HFFc6 (cell line): ENCODE measurements around the gene DCAF4. TPM values are rescaled to one million over a fixed set of nuclear protein-coding genes. Genes with fewer than 3 reads are reported as not detected.
"Not testable (repeated sequence)": the region's sequence is repeated elsewhere in the genome, so short reads cannot be mapped to it uniquely, and the experiment has no call there.

Experiments
- DNase-seq: peaks from one replicate; pipeline ENCODE4 v3.0.0-alpha.2; 2018
- H3K27ac Mint-ChIP-seq: 2 replicates; pipeline ENCODE4 v1.8.0; 2020; ENCODE audit warnings: mild to moderate bottlenecking, mixed read lengths
- H3K27me3 Mint-ChIP-seq: 2 replicates; pipeline ENCODE4 v1.8.0; 2021; ENCODE audit warnings: mild to moderate bottlenecking, moderate library complexity, mixed read lengths; ENCODE audit not compliant: insufficient read depth
- H3K36me3 Mint-ChIP-seq: 2 replicates; pipeline ENCODE4 v1.8.0; 2021; ENCODE audit warnings: low read depth, mixed read lengths
- H3K4me1 Mint-ChIP-seq: 2 replicates; pipeline ENCODE4 v1.8.0; 2020; ENCODE audit warnings: low read depth, mixed read lengths
- H3K4me3 Mint-ChIP-seq: 2 replicates; pipeline ENCODE4 v1.8.0; 2020; ENCODE audit warnings: mild to moderate bottlenecking, moderate library complexity, mixed read lengths
- H3K9me3 Mint-ChIP-seq: 2 replicates; pipeline ENCODE4 v1.8.0; 2020; ENCODE audit warnings: mild to moderate bottlenecking, mixed read lengths
- CTCF ChIP-seq: fragments of 200-600 bp; sonication (generic); IDR thresholded peaks from 2 replicates; pipeline ENCODE4 v1.5.0; 2021; ENCODE audit warnings: antibody characterized with exemption, mild to moderate bottlenecking
- total RNA-seq, 6 experiments: library from RNA; stranded (reverse); fragmentation: NEBNext Ultra II Directional; extraction: Animal tissue kit (Norgen Biotek cat#: 25700); gene quantifications; 2 replicates in 1 of 6; 3 replicates in 5 of 6; pipeline ENCODE4 v1.2.3, GENCODE V29; 2021

Gene DCAF4
- total RNA-seq, 6 experiments from 2014 or later, result 14.4 to 20.0 (median 16.2) TPM

GRCh38 chr14:72952171-72952570 lies 25.9 kb downstream of the DCAF4 start:
- Mint-ChIP-seq H3K9me3 (no peaks in the 10 kb centered on the region), H3K4me3 (no peak overlapping the region), H3K27me3 (0 out of 2 replicates have a peak, but pooled peaks cover 3% of the 10 kb centered on the region), H3K36me3 (peaks cover 4% of the 10 kb centered on the region), H3K4me1 (no peaks in the 10 kb centered on the region), H3K27ac (no peak overlapping the region; the same call in 1 of the 2 replicates)
- no peak for TF ChIP-seq CTCF
- DNase-seq, result no peak

DNA sequence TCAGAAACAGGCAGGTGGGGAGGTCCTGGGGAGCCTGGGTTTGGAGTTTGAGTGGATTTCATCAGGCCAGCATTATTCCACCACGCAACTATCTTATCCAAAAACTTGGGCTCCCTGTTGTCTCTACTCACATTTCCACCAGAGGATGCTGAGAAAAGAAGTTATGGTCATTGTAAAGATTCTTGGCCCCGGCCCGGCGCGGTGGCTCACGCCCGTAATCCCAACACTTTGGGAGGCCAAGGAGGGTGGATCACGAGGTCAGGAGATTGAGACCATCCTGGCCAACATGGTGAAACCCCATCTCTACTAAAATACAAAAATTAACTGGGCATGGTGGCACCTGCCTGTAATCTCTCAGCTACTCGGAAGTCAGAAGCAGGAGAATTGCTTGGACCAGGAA lies 30.5 kb downstream of the DCAF4 start:
- H3K27ac Mint-ChIP-seq, H3K4me1 Mint-ChIP-seq, DNase-seq, H3K27me3 Mint-ChIP-seq, H3K4me3 Mint-ChIP-seq, H3K9me3 Mint-ChIP-seq: not testable (repeated sequence)
- peaks cover 23% of the 10 kb centered on the region for H3K36me3 Mint-ChIP-seq

GRCh38 chr14:72957213-72957612 lies 30.9 kb downstream of the DCAF4 start:
- no peak for DNase-seq
- H3K4me3 Mint-ChIP-seq, result no peak overlapping the region
- peaks cover 13% of the 10 kb centered on the region for H3K4me1 Mint-ChIP-seq
- TF ChIP-seq CTCF, result no peak
- H3K9me3 Mint-ChIP-seq, result no peaks in the 10 kb centered on the region
- H3K27ac Mint-ChIP-seq, result no peak overlapping the region
- peaks cover 3% of the 10 kb centered on the region for H3K27me3 Mint-ChIP-seq
- H3K36me3 Mint-ChIP-seq, result peaks cover 23% of the 10 kb centered on the region

DNA sequence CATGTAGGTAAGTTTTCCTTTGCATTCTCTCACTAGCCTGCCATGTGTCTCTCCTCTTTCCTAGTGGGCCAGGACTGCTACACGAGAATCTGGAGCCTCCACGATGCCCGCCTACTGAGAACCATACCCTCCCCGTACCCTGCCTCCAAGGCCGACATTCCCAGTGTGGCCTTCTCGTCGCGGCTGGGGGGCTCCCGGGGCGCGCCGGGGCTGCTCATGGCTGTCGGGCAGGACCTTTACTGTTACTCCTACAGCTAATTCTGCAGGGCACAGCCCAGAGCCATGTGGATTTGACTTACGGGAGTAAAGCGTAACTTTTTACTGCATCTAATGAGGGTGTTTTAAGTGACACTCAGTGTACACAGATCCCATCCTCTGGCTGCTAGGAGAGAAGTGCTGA lies 32.3 kb downstream of the DCAF4 start:
- H3K4me3 Mint-ChIP-seq, result no peak overlapping the region
- no peak overlapping the region for H3K27ac Mint-ChIP-seq
- H3K27me3 Mint-ChIP-seq, result peaks cover 6% of the 10 kb centered on the region
- H3K4me1 Mint-ChIP-seq, result peaks cover 23% of the 10 kb centered on the region
- peaks cover 23% of the 10 kb centered on the region for H3K36me3 Mint-ChIP-seq
- no peak for DNase-seq
- no peak for TF ChIP-seq CTCF
- H3K9me3 Mint-ChIP-seq, result 0 out of 2 replicates have a peak, but pooled peaks cover 4% of the 10 kb centered on the region

- H3K27me3 Mint-ChIP-seq, H3K9me3 Mint-ChIP-seq, DNase-seq, H3K4me3 Mint-ChIP-seq: not testable (repeated sequence)
- H3K27ac Mint-ChIP-seq, result peak overlapping the region; percentile 51
- H3K4me1 Mint-ChIP-seq, result peaks cover 36% of the 10 kb centered on the region
- peaks cover 29% of the 10 kb centered on the region for H3K36me3 Mint-ChIP-seq
Measured at GRCh38 chr14:72961016-72961415, 34.8 kb downstream of the DCAF4 start.

GRCh38 chr14:72961579-72962335 lies 35.5 kb downstream of the DCAF4 start:
- Mint-ChIP-seq H3K9me3 (0 out of 2 replicates have a peak, but pooled peaks cover 4% of the 10 kb centered on the region), H3K36me3 (peaks cover 25% of the 10 kb centered on the region), H3K4me3 (no peak overlapping the region), H3K27ac (peak overlapping the region; percentile 51), H3K4me1 (peaks cover 37% of the 10 kb centered on the region), H3K27me3 (peaks cover 8% of the 10 kb centered on the region)
- TF ChIP-seq CTCF, result no peak
- peak; percentile 25 for DNase-seq

DNA sequence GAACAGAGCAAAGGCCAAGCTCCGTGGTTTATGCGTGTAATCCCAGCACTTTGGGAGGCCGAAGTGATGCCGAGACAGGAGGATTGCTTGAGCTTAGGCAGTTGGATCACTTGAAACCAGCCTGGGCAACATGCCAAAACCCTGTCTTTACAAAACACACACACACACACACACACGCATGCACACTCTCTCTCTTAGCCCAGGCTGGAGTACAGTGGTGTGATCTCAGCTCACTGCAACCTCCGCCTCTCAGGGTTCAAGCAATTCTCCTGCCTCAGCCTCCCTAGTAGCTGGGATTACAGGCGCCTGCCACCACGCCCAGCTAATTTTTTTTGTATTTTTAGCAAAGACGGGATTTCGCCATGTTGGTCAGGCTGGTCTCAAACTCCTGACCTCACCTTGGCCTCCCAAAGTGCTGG lies 36.1 kb downstream of the DCAF4 start:
- H3K4me3 Mint-ChIP-seq, H3K27me3 Mint-ChIP-seq, H3K9me3 Mint-ChIP-seq: not testable (repeated sequence)
- Mint-ChIP-seq H3K27ac (peak overlapping the region; percentile 51), H3K36me3 (peaks cover 25% of the 10 kb centered on the region), H3K4me1 (peaks cover 37% of the 10 kb centered on the region)
- peak; percentile 28 for DNase-seq
